ENCODE data around the gene PRELP. TPM values are rescaled to one million over a fixed set of nuclear protein-coding genes. Genes with fewer than 3 reads are reported as not detected.

PRELP gene
- total RNA-seq, 1 experiment from 2014 or later: 0.07 TPM

GRCh38 chr1:203497269-203497777 lies 21.7 kb downstream of the PRELP start:
- Histone ChIP-seq H2BK5ac (ENCODE audit: insufficient read length, low read length) (no peak overlapping the region), H3K18ac (ENCODE audit: insufficient read length, low read depth, low read length) (no peak overlapping the region), H3K9ac (ENCODE audit: extremely low read depth, insufficient read length, low read length) (no peak overlapping the region), H4K91ac (ENCODE audit: insufficient read length, low read depth, low read length) (no peak overlapping the region), H4K20me1 (ENCODE audit: control insufficient read depth, insufficient read depth, insufficient read length) (no peaks in the 10 kb centered on the region), H3K79me1 (ENCODE audit: insufficient read depth, low read depth, low read length, poor library complexity, severe bottlenecking) (no peaks in the 10 kb centered on the region), H2BK15ac (ENCODE audit: low read depth, low read length) (no peak overlapping the region), H2AK5ac (ENCODE audit: insufficient read length, low read length) (no peak overlapping the region), H2BK20ac (ENCODE audit: low read depth, low read length, poor library complexity, severe bottlenecking) (no peak overlapping the region), H3K56ac (ENCODE audit: insufficient read length, low read depth, low read length) (no peak overlapping the region), H4K8ac (replicated peaks; ENCODE audit: insufficient read length, low read depth, low read length) (no peak overlapping the region), H3K9me3 (ENCODE audit: control insufficient read depth, low read depth, low read length) (no peaks in the 10 kb centered on the region), H3K23me2 (ENCODE audit: insufficient read length, low read depth, low read length, poor library complexity, severe bottlenecking) (no peaks in the 10 kb centered on the region), H3T11ph (ENCODE audit: low read length) (no peak overlapping the region), H3K14ac (ENCODE audit: insufficient read depth, low read length) (no peak overlapping the region), H3K4me2 (ENCODE audit: insufficient read depth, insufficient read length, low read length) (no peak overlapping the region), H3K27ac (ENCODE audit: insufficient read length, low read depth, low read length) (no peak overlapping the region), H3K27me3 (ENCODE audit: insufficient read depth, low read length) (no peaks in the 10 kb centered on the region), H2BK120ac (ENCODE audit: low read depth, low read length, poor library complexity, severe bottlenecking) (no peak overlapping the region), H2BK12ac (ENCODE audit: insufficient read length, low read depth, low read length) (no peak overlapping the region), H3K4me1 (ENCODE audit: insufficient read depth, low read length) (no peaks in the 10 kb centered on the region), H4K5ac (ENCODE audit: insufficient read length, low read depth, low read length) (no peak overlapping the region), H3K79me2 (ENCODE audit: insufficient read depth, low read length) (no peaks in the 10 kb centered on the region), H3K4ac (ENCODE audit: low read depth, low read length) (no peak overlapping the region), H3K23ac (ENCODE audit: insufficient read length, low read depth, low read length) (no peak overlapping the region), H2AFZ (ENCODE audit: low read length) (no peak overlapping the region)
- peaks cover 10% of the 10 kb centered on the region for H3K27me3 Mint-ChIP-seq (ENCODE audit: low read depth)
- 0 out of 7 replicates have a peak, but pooled peaks cover 0 to 7% (median 2%) of the 10 kb centered on the region in 3 experiments for H3K36me3 Mint-ChIP-seq (ENCODE audit: insufficient read depth in 1 of 3, low read depth in 3 of 3)
- H3K4me1 Mint-ChIP-seq: peaks cover 13 to 21% of the 10 kb centered on the region in 2 experiments
- WGBS (ENCODE audit: extremely low coverage, insufficient read length, low lambda C conversion rate): no CpG with 5 or more reads among the region's 5 CpGs
- TF ChIP-seq, protein P1, sequence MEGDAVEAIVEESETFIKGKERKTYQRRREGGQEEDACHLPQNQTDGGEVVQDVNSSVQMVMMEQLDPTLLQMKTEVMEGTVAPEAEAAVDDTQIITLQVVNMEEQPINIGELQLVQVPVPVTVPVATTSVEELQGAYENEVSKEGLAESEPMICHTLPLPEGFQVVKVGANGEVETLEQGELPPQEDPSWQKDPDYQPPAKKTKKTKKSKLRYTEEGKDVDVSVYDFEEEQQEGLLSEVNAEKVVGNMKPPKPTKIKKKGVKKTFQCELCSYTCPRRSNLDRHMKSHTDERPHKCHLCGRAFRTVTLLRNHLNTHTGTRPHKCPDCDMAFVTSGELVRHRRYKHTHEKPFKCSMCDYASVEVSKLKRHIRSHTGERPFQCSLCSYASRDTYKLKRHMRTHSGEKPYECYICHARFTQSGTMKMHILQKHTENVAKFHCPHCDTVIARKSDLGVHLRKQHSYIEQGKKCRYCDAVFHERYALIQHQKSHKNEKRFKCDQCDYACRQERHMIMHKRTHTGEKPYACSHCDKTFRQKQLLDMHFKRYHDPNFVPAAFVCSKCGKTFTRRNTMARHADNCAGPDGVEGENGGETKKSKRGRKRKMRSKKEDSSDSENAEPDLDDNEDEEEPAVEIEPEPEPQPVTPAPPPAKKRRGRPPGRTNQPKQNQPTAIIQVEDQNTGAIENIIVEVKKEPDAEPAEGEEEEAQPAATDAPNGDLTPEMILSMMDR (conservative IDR thresholded peaks at IDR 0.05): no peak
- DNase-seq: no peak
- H3K4me3 Mint-ChIP-seq: no peak overlapping the region
- no peak overlapping the region for H3K27ac Mint-ChIP-seq
- H3K9me3 Mint-ChIP-seq: no peaks in the 10 kb centered on the region

Data from H9 (cell line).